HL-60/S4 (cell line): Measurements from ENCODE around the gene MYO18B.

ENCODE experiments used
- in situ Hi-C: fragments of 300-500 bp; cut with MboI; formaldehyde crosslinking; loops from 2 replicates; pipeline ENCODE4 v1.14.3; 2022; ENCODE audit warnings: low sequenced_read_pairs

Gene MYO18B

DNA sequence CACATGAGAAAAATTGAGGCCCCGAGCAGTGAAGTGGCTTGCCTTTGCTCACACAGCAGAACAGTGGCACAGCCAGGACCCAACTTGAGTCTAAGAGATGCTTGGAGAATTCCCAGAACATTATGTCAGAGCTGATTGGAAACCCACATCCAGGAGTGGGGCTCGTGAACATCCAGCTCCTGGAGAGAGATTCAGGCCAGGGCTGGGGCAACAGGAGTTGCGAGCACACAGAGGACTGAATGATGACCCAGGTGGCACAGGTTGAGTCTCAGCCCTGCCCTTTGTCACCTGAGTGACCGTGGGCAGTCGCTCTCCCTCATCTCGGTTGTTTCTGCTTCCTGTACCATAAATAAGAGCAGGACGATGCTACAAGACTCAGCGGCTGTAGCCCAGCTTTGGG, 102.6 kb downstream of the MYO18B start:
- in situ Hi-C loops = no loop called here

GRCh38 chr22:25845985-25846745, 104.2 kb downstream of the MYO18B start:
- in situ Hi-C loops = no loop called here

GRCh38 chr22:25847451-25847850, 105.5 kb downstream of the MYO18B start:
- in situ Hi-C loops = no loop called here

GRCh38 chr22:25848954-25849353, 107.0 kb downstream of the MYO18B start:
- in situ Hi-C loops = no loop called here

DNA sequence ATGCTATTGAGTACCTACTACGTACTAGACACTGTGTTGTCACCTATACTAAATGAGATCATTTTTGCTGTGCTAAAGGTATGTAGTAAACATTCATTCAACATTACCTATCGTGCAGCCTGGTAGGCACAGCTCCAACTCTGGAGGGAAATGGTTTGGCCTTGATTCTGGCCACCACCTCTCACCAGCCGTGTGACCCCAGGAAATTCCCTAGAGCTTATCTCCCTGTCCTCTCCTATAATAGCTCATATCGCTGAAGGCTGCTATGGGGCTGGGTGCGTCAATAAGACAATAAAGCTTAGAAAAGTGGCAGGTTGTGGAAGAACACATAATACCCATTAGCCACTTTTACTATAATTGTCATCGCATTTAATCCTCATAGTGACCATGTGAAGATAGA, 107.5 kb downstream of the MYO18B start:
- in situ Hi-C loops = no loop called here

GRCh38 chr22:25852223-25852622, 110.2 kb downstream of the MYO18B start:
- in situ Hi-C loops = no loop called here

GRCh38 chr22:25853078-25853477, 111.1 kb downstream of the MYO18B start:
- in situ Hi-C loops = no loop called here

- in situ Hi-C loops = no loop called here
Observed at GRCh38 chr22:25853501-25854284, 111.7 kb downstream of the MYO18B start.

DNA sequence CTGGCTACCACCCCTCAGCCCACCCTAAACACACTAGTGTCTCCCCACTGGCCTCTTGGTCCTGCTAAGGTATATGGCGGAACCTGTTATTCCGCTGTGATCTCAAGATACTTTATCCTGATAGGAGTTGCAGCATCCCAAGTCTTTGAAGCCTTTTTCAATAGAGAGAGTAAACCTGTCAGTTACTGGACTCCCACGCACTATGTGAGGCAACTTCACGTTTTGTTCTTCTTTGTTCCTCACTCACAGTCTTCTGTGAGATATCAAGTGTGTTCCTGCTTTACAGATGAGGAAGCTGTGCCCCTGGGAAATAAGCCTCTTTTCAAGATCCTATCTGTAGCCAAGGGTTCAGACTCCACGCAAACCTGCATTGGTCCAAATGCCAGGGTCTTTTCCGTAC, 127.8 kb downstream of the MYO18B start:
- in situ Hi-C loops = no loop called here

GRCh38 chr22:25874327-25874726, 132.3 kb downstream of the MYO18B start:
- in situ Hi-C loops = no loop called here

GRCh38 chr22:25875461-25875860, 133.5 kb downstream of the MYO18B start:
- in situ Hi-C loops = no loop called here

GRCh38 chr22:25876871-25877270, 134.9 kb downstream of the MYO18B start:
- in situ Hi-C loops = no loop called here

DNA sequence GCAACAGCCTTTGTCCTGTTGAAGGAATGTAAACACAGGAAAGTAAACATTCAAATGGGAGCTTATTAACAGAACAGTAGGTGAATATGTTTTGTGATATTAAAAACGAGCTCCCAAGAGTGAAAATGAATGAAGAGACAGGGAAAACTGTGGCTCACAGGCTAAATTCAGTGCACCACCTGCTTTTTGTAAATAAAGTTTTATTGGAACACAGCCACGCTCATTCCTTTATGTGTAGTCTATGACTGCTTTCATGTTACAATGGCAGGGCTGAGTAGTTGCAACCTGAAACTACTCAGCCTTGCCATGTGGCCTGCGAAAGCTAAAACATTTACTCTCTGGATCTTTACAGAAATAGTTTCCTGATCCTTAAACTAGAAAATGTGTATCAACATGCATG, 136.9 kb downstream of the MYO18B start:
- in situ Hi-C loops = no loop called here

DNA sequence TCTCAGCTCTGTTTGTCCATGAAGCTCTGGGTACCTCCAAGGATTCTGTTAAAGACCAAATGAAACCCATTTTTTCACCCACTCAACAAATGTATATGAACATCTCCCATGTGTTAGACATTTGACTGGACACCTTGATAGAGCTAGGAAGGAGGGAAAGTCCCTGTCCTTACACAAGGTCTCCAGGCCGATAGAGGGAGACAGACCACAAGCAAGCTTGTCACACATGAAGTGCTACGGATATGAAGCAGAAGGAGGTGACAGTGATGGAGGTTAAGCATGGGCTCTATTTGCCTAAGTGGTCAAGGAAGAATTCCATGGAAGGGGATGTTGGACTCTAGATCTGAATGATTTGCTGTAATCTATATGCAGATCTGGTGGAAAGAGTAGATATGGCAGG, 138.5 kb downstream of the MYO18B start:
- in situ Hi-C loops = no loop called here

DNA sequence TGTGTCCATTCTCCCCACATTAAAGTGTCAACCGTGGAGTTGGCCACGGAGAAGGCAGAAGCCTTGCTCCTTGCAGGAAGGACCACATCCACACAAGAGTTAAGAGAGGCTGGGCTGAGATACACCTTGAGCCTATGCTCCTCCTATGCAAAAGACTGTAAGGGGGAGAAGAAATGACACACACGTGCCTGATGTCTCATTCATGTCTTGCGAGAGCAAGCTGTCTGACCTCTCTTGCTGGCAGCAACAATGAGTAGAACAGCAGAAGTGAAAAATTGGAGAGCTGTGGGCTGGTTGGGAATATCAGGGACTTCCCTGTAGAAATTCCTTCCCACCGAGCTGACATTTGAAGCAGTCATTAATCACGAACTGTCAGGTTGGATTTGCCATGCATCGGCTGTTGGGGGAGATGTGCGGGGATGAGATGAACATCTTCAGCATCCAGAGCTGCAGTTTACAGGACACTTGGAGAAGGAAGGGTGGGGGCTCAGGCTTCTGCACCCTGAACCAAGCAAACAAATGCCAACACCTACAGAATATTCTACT, 139.3 kb downstream of the MYO18B start:
- in situ Hi-C loops = no loop called here

GRCh38 chr22:25882360-25882759, 140.4 kb downstream of the MYO18B start:
- in situ Hi-C loops = no loop called here

GRCh38 chr22:25883482-25884033, 141.6 kb downstream of the MYO18B start:
- in situ Hi-C loops = no loop called here

GRCh38 chr22:25884121-25884520, 142.1 kb downstream of the MYO18B start:
- in situ Hi-C loops = no loop called here

DNA sequence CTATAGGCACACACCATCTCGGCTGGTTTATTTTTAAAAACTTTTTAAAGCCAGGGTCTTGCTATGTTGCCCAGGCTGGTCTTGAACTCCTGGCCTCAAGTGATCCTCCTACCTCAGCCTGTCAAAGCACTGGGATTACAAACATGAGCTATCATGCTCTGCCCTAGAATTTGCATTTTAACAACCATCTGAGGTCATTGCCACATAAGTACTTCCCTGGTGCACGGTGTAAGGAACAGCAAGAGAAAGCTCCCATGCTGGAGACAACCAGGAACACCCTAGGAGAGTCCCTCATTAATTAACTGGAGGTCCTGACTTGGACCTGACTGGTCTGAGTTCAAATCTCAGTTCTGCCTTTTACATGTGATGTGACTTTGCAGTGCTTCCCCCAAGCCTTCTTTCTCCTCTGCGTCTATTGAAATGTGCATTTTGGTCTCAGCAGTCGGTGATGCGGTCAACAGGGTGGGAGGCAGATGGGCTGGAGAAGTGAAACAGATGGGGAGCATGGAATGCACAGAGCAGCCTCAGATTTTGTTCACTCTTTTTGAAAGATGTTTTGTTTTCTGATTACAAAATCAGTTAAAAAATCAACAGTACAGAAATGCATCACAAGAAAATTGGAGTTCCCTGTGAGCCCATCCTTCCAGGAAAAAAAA, 146.5 kb downstream of the MYO18B start:
- in situ Hi-C loops = no loop called here

- in situ Hi-C loops = no loop called here
Observed at GRCh38 chr22:25890651-25891050, 148.7 kb downstream of the MYO18B start.

- in situ Hi-C loops = no loop called here
Observed at GRCh38 chr22:25892678-25893077, 150.7 kb downstream of the MYO18B start.
